SK-N-SH treated with all-trans-retinoic acid at 6 μM for 48 hours (cell line): Measurements from ENCODE around the gene CRABP1.
"Not testable (repeated sequence)": the region's sequence is repeated elsewhere in the genome, so short reads cannot be mapped to it uniquely, and the experiment has no call there.

ENCODE experiments used
- ATAC-seq: fragments of 200-7000 bp; cut with Tn5 transposase; 3 replicates; pipeline ENCODE4 v1.9.1; 2020; ENCODE audit warnings: mild to moderate bottlenecking, moderate library complexity
- BACH2 ChIP-seq: fragments of 250-450 bp; sonication (Bioruptor Pico); IDR thresholded peaks from 2 replicates; pipeline ENCODE4 v1.9.0; 2021; ENCODE audit warnings: mild to moderate bottlenecking, borderline replicate concordance
- CSDC2 ChIP-seq: fragments of 250-450 bp; sonication (Bioruptor Pico); IDR thresholded peaks from 2 replicates; pipeline ENCODE4 v1.5.0; 2020; ENCODE audit warnings: mild to moderate bottlenecking, moderate library complexity
- GLIS3 ChIP-seq: fragments of 250-450 bp; sonication (Bioruptor Pico); IDR thresholded peaks from 2 replicates; pipeline ENCODE4 v1.5.0; 2020; ENCODE audit warnings: mild to moderate bottlenecking, moderate library complexity
- ISL1 ChIP-seq: fragments of 250-450 bp; sonication (Bioruptor Pico); IDR thresholded peaks from 2 replicates; pipeline ENCODE4 v2.1.2; 2022; ENCODE audit warnings: mild to moderate bottlenecking, moderate library complexity
- OSR1 ChIP-seq: fragments of 250-450 bp; sonication (Bioruptor Pico); IDR thresholded peaks from 2 replicates; pipeline ENCODE4 v1.8.0; 2022; ENCODE audit warnings: moderate library complexity, mild to moderate bottlenecking, inconsistent platforms
- PATZ1 ChIP-seq: fragments of 250-450 bp; sonication (Bioruptor Pico); IDR thresholded peaks from 2 replicates; pipeline ENCODE4 v1.8.0; 2020; ENCODE audit warnings: mild to moderate bottlenecking, moderate library complexity, borderline replicate concordance
- POU6F1 ChIP-seq: fragments of 250-450 bp; sonication (Bioruptor Pico); IDR thresholded peaks from 2 replicates; pipeline ENCODE4 v1.8.0; 2021; ENCODE audit warnings: low read depth, mild to moderate bottlenecking, moderate library complexity, borderline replicate concordance
- PPARA ChIP-seq: fragments of 250-450 bp; sonication (Bioruptor Pico); IDR thresholded peaks from 2 replicates; pipeline ENCODE4 v1.5.0; 2020; ENCODE audit warnings: mild to moderate bottlenecking, borderline replicate concordance
- RARB ChIP-seq: fragments of 250-450 bp; sonication (Bioruptor Pico); IDR thresholded peaks from 2 replicates; pipeline ENCODE4 v1.8.0; 2021; ENCODE audit warnings: mild to moderate bottlenecking, moderate library complexity
- SNAI2 ChIP-seq: fragments of 250-450 bp; sonication (Bioruptor Pico); IDR thresholded peaks from 2 replicates; pipeline ENCODE4 v1.5.0; 2020; ENCODE audit warnings: mild to moderate bottlenecking, moderate library complexity
- TCF4 ChIP-seq: fragments of 250-450 bp; sonication (Bioruptor Pico); IDR thresholded peaks from 2 replicates; pipeline ENCODE4 v1.8.0; 2021; ENCODE audit warnings: mild to moderate bottlenecking, moderate library complexity, borderline replicate concordance
- TOX ChIP-seq: fragments of 250-450 bp; sonication (Bioruptor Pico); IDR thresholded peaks from 2 replicates; pipeline ENCODE4 v1.8.0; 2021; ENCODE audit warnings: mild to moderate bottlenecking, moderate library complexity, borderline replicate concordance
- ZC3H10 ChIP-seq: fragments of 250-450 bp; sonication (Bioruptor Pico); IDR thresholded peaks from 2 replicates; pipeline ENCODE4 v1.5.1; 2021; ENCODE audit warnings: mild to moderate bottlenecking, moderate library complexity
- ZFP3 ChIP-seq: fragments of 250-450 bp; sonication (Bioruptor Pico); IDR thresholded peaks from 2 replicates; pipeline ENCODE4 v1.5.0; 2020; ENCODE audit warnings: mild to moderate bottlenecking, moderate library complexity
- ZFP30 ChIP-seq: fragments of 450-650 bp; formaldehyde crosslinking; IDR thresholded peaks from 2 replicates; pipeline ENCODE4 v1.5.0; 2022; ENCODE audit warnings: mild to moderate bottlenecking, moderate library complexity
- ZNF565 ChIP-seq: fragments of 450-650 bp; formaldehyde crosslinking; conservative IDR thresholded peaks from 2 replicates; pipeline ENCODE4 v1.5.0; 2020; ENCODE audit warnings: low read depth, mild to moderate bottlenecking, moderate library complexity
- ZNF70 ChIP-seq: fragments of 450-650 bp; formaldehyde crosslinking; IDR thresholded peaks from 2 replicates; pipeline ENCODE4 v1.5.0; 2020; ENCODE audit warnings: mild to moderate bottlenecking, moderate library complexity
- ZNF8 ChIP-seq: fragments of 450-650 bp; formaldehyde crosslinking; IDR thresholded peaks from 2 replicates; pipeline ENCODE4 v1.5.0; 2020; ENCODE audit warnings: mild to moderate bottlenecking, moderate library complexity
- TF ChIP-seq, protein P1 (sequence below): fragments of 250-450 bp; sonication (Bioruptor Pico); IDR thresholded peaks from 2 replicates; pipeline ENCODE4 v1.5.1; 2020; ENCODE audit warnings: low read depth, mild to moderate bottlenecking, moderate library complexity
- TF ChIP-seq, protein P2 (sequence below): fragments of 250-450 bp; sonication (Bioruptor Pico); IDR thresholded peaks from 2 replicates; pipeline ENCODE4 v1.5.1; 2021; ENCODE audit warnings: mild to moderate bottlenecking, moderate library complexity
- TF ChIP-seq, protein P3 (sequence below): fragments of 250-450 bp; sonication (Bioruptor Pico); IDR thresholded peaks from 2 replicates; pipeline ENCODE4 v1.5.0; 2020; ENCODE audit warnings: mild to moderate bottlenecking, moderate library complexity

The CRABP1 gene

DNA sequence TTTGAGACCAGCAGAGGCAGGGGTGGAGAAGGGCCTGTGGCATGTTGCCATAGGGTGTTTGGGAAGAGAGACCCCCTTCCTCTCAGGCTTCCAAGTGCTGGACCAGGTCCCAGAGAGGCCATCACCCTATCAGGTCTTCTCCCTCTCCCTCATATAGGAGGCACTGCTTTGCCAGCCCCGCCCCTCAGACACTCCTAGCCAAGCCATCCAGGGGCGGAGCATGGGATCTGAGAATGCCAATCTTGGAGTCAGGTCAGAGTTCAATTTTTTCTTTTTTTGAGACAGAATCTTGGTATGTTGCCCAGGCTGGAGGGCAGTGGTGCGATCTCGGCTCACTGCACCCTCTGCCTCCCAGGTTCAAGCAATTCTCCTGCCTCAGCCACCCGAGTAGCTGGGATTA lies 32.7 kb downstream of the CRABP1 start:
- TF ChIP-seq BACH2 (CRISPR knock-in tag) (no peak), ZNF565 (CRISPR knock-in tag) (no peak), ZFP30 (no peak), ZC3H10 (no peak), PATZ1 (CRISPR knock-in tag) (no peak), TCF4 (CRISPR knock-in tag) (no peak), TOX (CRISPR knock-in tag) (no peak), OSR1 (CRISPR knock-in tag) (no peak), PPARA (no peak), ZNF70 (no peak), POU6F1 (CRISPR knock-in tag) (no peak), ISL1 (CRISPR knock-in tag) (no peak), CSDC2 (CRISPR knock-in tag) (no peak), SNAI2 (CRISPR knock-in tag) (no peak), ZNF8 (CRISPR knock-in tag) (no peak), RARB (CRISPR knock-in tag) (no peak), ZFP3 (CRISPR knock-in tag) (no peak)
- TF ChIP-seq, protein P1, sequence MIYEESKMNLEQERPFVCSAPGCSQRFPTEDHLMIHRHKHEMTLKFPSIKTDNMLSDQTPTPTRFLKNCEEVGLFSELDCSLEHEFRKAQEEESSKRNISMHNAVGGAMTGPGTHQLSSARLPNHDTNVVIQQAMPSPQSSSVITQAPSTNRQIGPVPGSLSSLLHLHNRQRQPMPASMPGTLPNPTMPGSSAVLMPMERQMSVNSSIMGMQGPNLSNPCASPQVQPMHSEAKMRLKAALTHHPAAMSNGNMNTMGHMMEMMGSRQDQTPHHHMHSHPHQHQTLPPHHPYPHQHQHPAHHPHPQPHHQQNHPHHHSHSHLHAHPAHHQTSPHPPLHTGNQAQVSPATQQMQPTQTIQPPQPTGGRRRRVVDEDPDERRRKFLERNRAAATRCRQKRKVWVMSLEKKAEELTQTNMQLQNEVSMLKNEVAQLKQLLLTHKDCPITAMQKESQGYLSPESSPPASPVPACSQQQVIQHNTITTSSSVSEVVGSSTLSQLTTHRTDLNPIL (CRISPR knock-in tag) = no peak
- TF ChIP-seq, protein P2, sequence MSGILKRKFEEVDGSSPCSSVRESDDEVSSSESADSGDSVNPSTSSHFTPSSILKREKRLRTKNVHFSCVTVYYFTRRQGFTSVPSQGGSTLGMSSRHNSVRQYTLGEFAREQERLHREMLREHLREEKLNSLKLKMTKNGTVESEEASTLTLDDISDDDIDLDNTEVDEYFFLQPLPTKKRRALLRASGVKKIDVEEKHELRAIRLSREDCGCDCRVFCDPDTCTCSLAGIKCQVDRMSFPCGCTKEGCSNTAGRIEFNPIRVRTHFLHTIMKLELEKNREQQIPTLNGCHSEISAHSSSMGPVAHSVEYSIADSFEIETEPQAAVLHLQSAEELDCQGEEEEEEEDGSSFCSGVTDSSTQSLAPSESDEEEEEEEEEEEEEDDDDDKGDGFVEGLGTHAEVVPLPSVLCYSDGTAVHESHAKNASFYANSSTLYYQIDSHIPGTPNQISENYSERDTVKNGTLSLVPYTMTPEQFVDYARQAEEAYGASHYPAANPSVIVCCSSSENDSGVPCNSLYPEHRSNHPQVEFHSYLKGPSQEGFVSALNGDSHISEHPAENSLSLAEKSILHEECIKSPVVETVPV (CRISPR knock-in tag) = no peak
- TF ChIP-seq, protein P3, sequence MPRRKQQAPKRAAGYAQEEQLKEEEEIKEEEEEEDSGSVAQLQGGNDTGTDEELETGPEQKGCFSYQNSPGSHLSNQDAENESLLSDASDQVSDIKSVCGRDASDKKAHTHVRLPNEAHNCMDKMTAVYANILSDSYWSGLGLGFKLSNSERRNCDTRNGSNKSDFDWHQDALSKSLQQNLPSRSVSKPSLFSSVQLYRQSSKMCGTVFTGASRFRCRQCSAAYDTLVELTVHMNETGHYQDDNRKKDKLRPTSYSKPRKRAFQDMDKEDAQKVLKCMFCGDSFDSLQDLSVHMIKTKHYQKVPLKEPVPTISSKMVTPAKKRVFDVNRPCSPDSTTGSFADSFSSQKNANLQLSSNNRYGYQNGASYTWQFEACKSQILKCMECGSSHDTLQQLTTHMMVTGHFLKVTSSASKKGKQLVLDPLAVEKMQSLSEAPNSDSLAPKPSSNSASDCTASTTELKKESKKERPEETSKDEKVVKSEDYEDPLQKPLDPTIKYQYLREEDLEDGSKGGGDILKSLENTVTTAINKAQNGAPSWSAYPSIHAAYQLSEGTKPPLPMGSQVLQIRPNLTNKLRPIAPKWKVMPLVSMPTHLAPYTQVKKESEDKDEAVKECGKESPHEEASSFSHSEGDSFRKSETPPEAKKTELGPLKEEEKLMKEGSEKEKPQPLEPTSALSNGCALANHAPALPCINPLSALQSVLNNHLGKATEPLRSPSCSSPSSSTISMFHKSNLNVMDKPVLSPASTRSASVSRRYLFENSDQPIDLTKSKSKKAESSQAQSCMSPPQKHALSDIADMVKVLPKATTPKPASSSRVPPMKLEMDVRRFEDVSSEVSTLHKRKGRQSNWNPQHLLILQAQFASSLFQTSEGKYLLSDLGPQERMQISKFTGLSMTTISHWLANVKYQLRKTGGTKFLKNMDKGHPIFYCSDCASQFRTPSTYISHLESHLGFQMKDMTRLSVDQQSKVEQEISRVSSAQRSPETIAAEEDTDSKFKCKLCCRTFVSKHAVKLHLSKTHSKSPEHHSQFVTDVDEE (CRISPR knock-in tag) = no peak
- ATAC-seq = no peak

- ATAC-seq = no peak
- TF ChIP-seq ISL1 (CRISPR knock-in tag) (no peak), RARB (CRISPR knock-in tag) (no peak), GLIS3 (no peak), SNAI2 (CRISPR knock-in tag) (no peak), CSDC2 (CRISPR knock-in tag) (no peak), ZFP30 (no peak)
- TF ChIP-seq, protein P1 (CRISPR knock-in tag) = no peak
Observed at GRCh38 chr15:78374436-78375393, 34.6 kb downstream of the CRABP1 start.

GRCh38 chr15:78380143-78380542 lies 40.0 kb downstream of the CRABP1 start:
- not testable (repeated sequence) for ATAC-seq
